Activated naive CD8-positive, alpha-beta T cell treated with anti-CD3 and anti-CD28 coated beads, Interleukin-2, amount 10 ng/mL, durations not matched to agents 7 days and 5 days (primary cell): ENCODE results near the gene PTPN1. TPM values are rescaled to one million over a fixed set of nuclear protein-coding genes. Genes with fewer than 3 reads are reported as not detected.

ENCODE experiments used
- ATAC-seq: fragments of 150-1000 bp; cut with Tn5 transposase; one replicate; pipeline ENCODE4 v1.10.0; 2021; ENCODE audit warnings: low read depth, moderate library complexity
- POLR2A ChIA-PET: fragments of 350-600 bp; sonication (Branson Sonifier 250); formaldehyde crosslinking; loops from one replicate; lab custom pipeline; 2021; ENCODE audit warnings: antibody characterized with exemption; lab: Charles Lee
- DNase-seq: peaks from one replicate; pipeline ENCODE4 v3.0.0; 2021
- H3K27ac Mint-ChIP-seq: one replicate; pipeline ENCODE4 v1.8.0; 2022; ENCODE audit warnings: mild to moderate bottlenecking, mixed read lengths
- H3K27me3 Mint-ChIP-seq: one replicate; pipeline ENCODE4 v1.8.0; 2022; ENCODE audit warnings: mild to moderate bottlenecking, moderate library complexity, mixed read lengths
- H3K36me3 Mint-ChIP-seq: one replicate; pipeline ENCODE4 v1.8.0; 2021; ENCODE audit warnings: mild to moderate bottlenecking, mixed read lengths
- H3K4me1 Mint-ChIP-seq: one replicate; pipeline ENCODE4 v1.8.0; 2021; ENCODE audit warnings: mixed read lengths
- H3K4me3 Mint-ChIP-seq: one replicate; pipeline ENCODE4 v1.8.0; 2022; ENCODE audit warnings: mild to moderate bottlenecking, moderate library complexity, mixed read lengths
- H3K9me3 Mint-ChIP-seq: one replicate; pipeline ENCODE4 v1.8.0; 2021; ENCODE audit warnings: mixed read lengths
- total RNA-seq, 2 experiments: library from RNA; stranded (reverse); gene quantifications; one replicate each; pipeline ENCODE4 v1.2.3, GENCODE V29; 2021

The PTPN1 gene
- total RNA-seq, 2 experiments from 2014 or later = 65.9 to 67.3 TPM

DNA sequence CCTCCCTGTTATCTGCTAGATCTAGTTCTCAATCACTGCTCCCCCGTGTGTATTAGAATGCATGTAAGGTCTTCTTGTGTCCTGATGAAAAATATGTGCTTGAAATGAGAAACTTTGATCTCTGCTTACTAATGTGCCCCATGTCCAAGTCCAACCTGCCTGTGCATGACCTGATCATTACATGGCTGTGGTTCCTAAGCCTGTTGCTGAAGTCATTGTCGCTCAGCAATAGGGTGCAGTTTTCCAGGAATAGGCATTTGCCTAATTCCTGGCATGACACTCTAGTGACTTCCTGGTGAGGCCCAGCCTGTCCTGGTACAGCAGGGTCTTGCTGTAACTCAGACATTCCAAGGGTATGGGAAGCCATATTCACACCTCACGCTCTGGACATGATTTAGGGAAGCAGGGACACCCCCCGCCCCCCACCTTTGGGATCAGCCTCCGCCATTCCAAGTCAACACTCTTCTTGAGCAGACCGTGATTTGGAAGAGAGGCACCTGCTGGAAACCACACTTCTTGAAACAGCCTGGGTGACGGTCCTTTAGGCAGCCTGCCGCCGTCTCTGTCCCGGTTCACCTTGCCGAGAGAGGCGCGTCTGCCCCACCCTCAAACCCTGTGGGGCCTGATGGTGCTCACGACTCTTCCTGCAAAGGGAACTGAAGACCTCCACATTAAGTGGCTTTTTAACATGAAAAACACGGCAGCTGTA is 73.4 kb downstream of the PTPN1 start:
- no peaks in the 10 kb centered on the region for H3K9me3 Mint-ChIP-seq
- peaks cover 20% of the 10 kb centered on the region for H3K36me3 Mint-ChIP-seq
- POLR2A ChIA-PET = no interaction called here
- ATAC-seq = no peak
- H3K27ac Mint-ChIP-seq = no peak overlapping the region
- no peak overlapping the region for H3K4me3 Mint-ChIP-seq
- no peak for DNase-seq
- H3K27me3 Mint-ChIP-seq = no peaks in the 10 kb centered on the region
- H3K4me1 Mint-ChIP-seq = peaks cover 9% of the 10 kb centered on the region

DNA sequence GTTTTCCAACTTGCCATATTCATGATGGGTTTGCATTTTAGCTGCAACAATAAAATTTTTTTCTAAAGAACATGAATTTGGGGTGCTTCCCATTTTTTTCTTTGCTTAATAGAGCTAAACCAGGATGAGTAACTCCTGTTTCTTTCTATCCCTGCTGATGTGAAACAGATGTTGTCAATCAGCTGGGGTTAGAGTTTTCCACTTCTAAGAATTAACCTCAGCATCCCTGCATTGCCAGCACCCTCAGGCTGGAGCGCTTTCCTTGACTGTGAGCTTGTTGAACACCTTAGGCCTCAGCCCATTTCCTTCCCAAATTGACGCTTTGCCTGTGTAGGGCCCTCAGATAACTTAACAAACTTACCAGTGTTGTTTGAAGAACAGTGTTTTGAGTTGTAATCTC is 74.5 kb downstream of the PTPN1 start:
- Mint-ChIP-seq H3K27ac (no peak overlapping the region), H3K9me3 (no peaks in the 10 kb centered on the region), H3K36me3 (peaks cover 13% of the 10 kb centered on the region), H3K4me1 (peaks cover 9% of the 10 kb centered on the region), H3K4me3 (no peak overlapping the region), H3K27me3 (no peaks in the 10 kb centered on the region)
- ATAC-seq = no peak
- POLR2A ChIA-PET = no interaction called here
- no peak for DNase-seq

DNA sequence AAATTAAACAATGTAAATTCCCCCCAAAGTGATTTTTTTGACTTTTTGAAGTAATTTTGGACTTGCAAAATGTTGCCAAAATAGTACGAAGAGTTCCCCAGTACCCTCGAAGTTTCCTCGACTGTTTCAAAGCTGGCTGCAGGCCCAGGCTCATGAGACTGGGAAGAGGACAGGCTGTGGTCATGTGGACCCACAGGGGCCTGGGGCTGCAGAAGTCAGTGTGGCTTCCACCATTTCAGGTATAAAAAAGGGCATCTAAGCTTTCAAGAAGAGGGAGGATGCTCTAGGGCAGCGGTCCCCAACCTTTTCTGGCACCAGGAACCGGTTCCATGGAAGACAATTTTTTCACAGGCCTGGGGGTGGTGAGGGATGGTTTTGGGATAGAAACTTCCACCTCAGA is 75.0 kb downstream of the PTPN1 start:
- Mint-ChIP-seq H3K4me3 (no peak overlapping the region), H3K9me3 (no peaks in the 10 kb centered on the region), H3K36me3 (peaks cover 10% of the 10 kb centered on the region), H3K27me3 (no peaks in the 10 kb centered on the region), H3K4me1 (peaks cover 9% of the 10 kb centered on the region), H3K27ac (peak overlapping the region; percentile 28)
- ATAC-seq = no peak
- no peak for DNase-seq
- POLR2A ChIA-PET = no interaction called here

DNA sequence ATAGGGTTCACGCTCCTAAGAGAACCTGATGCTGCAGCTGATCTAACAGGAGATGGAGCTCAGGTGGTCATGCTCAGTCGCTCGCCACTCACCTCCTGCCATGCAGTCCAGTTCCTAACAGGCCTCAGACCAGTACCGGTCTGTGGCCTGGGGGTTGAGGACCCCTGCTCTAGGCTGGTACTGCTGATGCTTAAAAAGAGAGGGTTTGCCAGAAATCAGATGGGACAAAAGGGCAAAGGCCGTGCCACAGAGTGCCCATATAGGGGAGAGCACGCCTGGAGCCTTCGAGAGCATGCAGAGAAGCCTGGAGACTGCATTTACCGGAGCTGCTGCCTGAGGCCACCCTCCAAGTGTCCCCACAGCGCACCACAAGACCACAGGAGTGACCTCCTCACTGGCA is 75.5 kb downstream of the PTPN1 start:
- Mint-ChIP-seq H3K27me3 (no peaks in the 10 kb centered on the region), H3K9me3 (no peaks in the 10 kb centered on the region), H3K36me3 (peaks cover 10% of the 10 kb centered on the region), H3K4me1 (peaks cover 9% of the 10 kb centered on the region), H3K27ac (no peak overlapping the region), H3K4me3 (no peak overlapping the region)
- POLR2A ChIA-PET = no interaction called here
- no peak for DNase-seq
- no peak for ATAC-seq

DNA sequence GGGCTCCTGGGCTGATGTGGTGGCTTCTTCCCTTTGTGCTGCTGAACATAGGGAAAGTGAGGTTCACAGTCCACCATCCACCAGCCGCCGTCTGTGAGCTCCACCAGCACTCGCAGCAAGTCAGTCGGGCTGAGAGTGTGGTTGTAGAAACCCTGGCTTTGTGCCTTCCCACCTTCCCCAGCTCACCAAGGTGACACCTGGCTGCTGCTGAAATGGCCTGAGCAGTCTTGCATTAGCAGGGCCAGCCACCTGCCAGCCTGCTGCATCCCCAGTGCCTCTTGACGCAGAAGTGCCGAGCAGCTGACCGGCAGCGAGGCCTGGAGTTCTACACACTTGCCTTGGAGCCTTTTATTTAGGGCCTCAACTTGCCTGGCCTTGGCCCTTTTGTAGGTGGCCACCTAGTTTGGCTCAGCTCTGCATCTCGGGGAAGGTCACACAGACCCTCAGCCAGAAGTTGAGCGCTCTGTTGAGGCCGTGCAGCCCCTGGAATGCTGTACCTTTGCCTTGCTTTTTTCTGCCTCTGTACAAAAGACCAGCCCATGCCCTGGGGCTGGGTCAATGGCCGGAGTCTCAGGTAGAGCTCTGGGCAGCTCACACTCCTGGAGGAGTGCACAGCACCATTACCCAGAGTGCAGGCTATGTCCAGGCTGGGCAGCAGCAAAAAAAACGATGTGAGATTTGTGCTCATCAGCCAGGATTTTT is 76.5 kb downstream of the PTPN1 start:
- Mint-ChIP-seq H3K27ac (no peak overlapping the region), H3K36me3 (peaks cover 10% of the 10 kb centered on the region)
- POLR2A ChIA-PET = interaction anchor here (1.0 kb wide), 1 partner anchor 103 kb away, joined by 3 read pairs; no protein-coding TSS in a partner anchor

DNA sequence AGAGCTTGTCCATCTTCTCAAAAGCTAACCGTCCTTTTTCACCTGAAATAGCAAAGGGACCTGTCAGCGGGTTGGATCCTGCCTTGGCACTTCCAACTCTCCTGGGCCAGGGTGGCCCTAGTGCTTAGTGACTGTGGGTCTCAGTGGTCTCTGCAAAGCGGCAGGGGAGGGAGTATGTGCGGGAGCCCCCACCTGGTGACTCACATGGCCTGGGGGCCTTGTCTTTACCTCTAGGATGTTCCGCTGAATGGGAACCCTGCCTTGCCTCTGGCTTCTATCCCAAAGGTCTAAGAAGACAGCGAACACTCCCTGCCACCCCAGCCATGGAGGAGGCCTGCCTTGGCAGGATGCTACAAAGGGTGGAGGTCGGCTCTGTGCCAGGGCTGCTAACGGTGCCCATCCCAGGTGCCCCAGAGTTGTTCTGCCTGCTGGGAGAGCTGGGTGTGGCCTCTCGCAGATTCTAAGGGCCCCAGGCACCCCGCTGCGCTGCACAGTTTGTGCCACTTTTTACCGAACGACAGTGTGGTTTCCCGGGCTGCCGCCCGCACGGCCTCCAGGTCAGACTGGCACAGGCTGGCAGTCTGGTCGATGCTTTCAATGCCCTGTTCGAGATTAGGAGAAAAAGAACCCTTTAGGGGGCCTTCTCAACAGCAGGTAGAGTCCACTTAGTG is 77.2 kb downstream of the PTPN1 start:
- POLR2A ChIA-PET = no interaction called here
- Mint-ChIP-seq H3K4me1 (peaks cover 9% of the 10 kb centered on the region), H3K9me3 (no peaks in the 10 kb centered on the region), H3K27ac (no peak overlapping the region), H3K4me3 (no peak overlapping the region), H3K27me3 (no peaks in the 10 kb centered on the region), H3K36me3 (peaks cover 8% of the 10 kb centered on the region)
- no peak for ATAC-seq
- no peak for DNase-seq

More for the DNA sequence above, 76.5 kb downstream of the PTPN1 start:
- no peaks in the 10 kb centered on the region for H3K27me3 Mint-ChIP-seq
- ATAC-seq (no peak), DNase-seq (no peak)
- no peak overlapping the region for H3K4me3 Mint-ChIP-seq
- H3K9me3 Mint-ChIP-seq = no peaks in the 10 kb centered on the region
- H3K4me1 Mint-ChIP-seq = peaks cover 9% of the 10 kb centered on the region

DNA sequence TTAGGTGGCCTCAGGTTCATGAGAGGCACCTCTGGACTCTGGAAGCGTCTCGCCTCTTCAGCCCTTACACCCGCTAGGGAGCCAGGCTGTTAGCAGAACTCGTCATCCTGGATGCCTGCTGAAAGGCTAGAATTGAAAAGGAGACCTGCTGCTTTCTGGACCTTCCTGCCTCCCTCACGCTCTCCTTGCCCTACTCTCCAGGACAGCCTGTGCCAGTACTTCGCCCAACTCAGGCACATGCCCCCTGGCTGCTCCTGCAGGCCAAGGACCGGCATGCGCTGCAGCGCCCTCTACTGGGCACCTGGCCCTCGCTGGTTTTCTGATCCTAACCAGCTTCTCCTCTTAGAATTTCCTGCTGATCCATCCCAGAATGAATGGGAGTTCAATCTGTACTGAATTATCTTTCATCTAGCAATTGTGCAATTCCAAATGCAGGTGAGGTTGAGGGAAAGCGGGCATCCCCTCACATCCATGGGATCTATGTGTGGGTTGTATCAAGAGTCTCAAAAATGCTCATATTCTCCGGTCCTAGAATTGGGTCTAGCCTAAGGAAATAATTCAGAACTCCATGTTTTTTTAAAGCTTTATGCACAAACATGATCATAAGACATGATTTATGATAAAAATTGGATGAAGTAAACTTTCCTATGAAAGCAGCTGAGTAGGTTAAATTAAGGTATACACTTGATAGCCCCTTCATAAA is 78.0 kb downstream of the PTPN1 start:
- H3K4me3 Mint-ChIP-seq = no peak overlapping the region
- H3K4me1 Mint-ChIP-seq = peaks cover 8% of the 10 kb centered on the region
- H3K36me3 Mint-ChIP-seq = peaks cover 8% of the 10 kb centered on the region
- H3K27me3 Mint-ChIP-seq = no peaks in the 10 kb centered on the region
- H3K9me3 Mint-ChIP-seq = no peaks in the 10 kb centered on the region
- DNase-seq (peak; percentile 84), ATAC-seq (peak; percentile 63)
- no peak overlapping the region for H3K27ac Mint-ChIP-seq
- POLR2A ChIA-PET = interaction anchor here (0.7 kb wide), 1 partner anchor 49 kb away, joined by 3 read pairs; no protein-coding TSS in a partner anchor

DNA sequence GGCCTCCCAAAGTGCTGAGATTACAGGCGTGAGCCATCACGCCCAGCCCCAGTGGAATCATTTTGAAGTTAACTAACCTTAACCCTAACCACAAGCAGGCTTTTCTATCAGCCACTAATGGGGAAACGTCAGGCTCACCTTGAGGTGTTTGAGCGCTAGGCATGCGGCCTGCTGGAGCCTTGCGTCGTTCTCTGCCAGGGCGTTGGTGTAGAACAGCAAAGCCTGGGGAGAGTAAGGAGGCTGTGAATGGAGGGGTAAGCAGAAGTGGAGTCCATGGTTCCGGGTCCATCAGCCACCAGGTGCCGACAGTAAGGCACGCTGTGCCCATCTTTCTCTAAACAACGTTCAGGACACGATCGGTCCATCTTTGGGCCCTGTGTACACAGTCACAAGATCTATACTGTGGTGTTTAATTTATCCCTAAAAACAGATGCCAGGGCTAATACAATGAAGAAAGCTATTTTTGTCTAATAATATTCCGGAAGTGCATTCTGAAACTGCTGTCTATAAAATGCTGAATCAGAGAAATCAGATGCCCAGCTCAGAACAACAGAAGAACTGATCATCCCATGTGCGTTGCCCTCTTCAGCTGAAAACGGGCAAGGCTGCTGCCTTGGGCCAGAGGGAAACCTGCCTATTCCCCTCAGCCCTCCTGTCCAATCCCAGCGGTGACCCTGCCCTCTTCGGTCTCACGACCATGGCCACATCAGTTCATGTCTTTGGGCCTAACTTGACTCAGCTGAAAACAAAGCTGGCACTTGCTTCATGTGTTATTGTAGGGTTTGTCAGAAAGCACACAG is 79.6 kb downstream of the PTPN1 start:
- DNase-seq (no peak), ATAC-seq (no peak)
- Mint-ChIP-seq H3K36me3 (peaks cover 4% of the 10 kb centered on the region), H3K4me1 (peaks cover 3% of the 10 kb centered on the region), H3K9me3 (no peaks in the 10 kb centered on the region), H3K27me3 (no peaks in the 10 kb centered on the region), H3K27ac (no peak overlapping the region), H3K4me3 (no peak overlapping the region)
- POLR2A ChIA-PET = no interaction called here

DNA sequence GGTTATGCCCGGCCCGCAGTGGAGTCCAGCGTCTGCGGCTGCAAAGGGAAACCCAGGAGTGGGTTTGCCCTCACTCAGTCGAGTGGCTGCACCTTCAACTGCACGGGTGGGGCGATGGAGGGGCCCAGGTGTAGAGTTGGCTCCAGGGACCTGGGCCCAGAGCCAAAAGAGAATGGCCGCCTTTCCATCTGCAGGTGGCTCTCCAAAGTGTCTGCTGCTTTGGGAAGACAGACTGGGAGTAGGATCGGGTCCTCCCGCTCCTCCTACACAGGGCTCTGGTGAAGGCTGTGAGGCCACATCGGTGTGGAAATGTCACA is 80.1 kb downstream of the PTPN1 start:
- no peak for DNase-seq
- Mint-ChIP-seq H3K36me3 (peaks cover 4% of the 10 kb centered on the region), H3K9me3 (no peaks in the 10 kb centered on the region), H3K27me3 (no peaks in the 10 kb centered on the region), H3K4me3 (no peak overlapping the region), H3K4me1 (peaks cover 3% of the 10 kb centered on the region), H3K27ac (no peak overlapping the region)
- ATAC-seq = no peak
- POLR2A ChIA-PET = no interaction called here

DNA sequence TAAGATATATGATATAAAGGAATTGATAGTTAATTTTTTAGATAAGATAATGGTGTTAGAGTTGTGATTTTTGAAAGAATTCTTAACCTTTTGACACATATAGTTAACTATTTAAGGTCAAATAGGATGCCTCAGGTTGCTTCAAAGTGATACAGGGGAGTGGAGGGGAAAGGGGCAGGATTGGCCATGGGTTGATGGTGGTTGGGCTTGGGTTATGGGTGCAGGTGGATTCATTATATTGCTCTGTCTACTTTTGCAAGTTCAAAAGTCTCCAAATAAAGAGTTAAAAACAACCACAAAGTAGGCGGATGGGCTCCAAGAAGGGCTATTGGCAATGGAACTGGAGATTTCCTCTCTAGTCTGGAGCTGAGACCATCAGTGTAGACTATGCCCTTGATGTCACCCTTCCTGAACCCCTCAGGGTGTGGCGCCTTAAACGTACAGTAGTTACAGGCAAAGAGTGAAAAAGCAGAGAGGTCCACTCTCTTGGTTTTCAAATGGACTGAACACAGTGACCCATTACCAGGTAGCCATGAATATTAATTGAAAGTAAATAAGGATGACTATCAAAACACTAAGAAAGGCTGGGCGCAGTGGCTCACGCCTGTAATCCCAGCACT is 81.2 kb downstream of the PTPN1 start:
- ATAC-seq (no peak), DNase-seq (no peak)
- POLR2A ChIA-PET = no interaction called here
- Mint-ChIP-seq H3K27me3 (no peaks in the 10 kb centered on the region), H3K27ac (no peak overlapping the region), H3K9me3 (no peaks in the 10 kb centered on the region), H3K4me3 (no peak overlapping the region), H3K36me3 (peaks cover 4% of the 10 kb centered on the region), H3K4me1 (peaks cover 3% of the 10 kb centered on the region)

DNA sequence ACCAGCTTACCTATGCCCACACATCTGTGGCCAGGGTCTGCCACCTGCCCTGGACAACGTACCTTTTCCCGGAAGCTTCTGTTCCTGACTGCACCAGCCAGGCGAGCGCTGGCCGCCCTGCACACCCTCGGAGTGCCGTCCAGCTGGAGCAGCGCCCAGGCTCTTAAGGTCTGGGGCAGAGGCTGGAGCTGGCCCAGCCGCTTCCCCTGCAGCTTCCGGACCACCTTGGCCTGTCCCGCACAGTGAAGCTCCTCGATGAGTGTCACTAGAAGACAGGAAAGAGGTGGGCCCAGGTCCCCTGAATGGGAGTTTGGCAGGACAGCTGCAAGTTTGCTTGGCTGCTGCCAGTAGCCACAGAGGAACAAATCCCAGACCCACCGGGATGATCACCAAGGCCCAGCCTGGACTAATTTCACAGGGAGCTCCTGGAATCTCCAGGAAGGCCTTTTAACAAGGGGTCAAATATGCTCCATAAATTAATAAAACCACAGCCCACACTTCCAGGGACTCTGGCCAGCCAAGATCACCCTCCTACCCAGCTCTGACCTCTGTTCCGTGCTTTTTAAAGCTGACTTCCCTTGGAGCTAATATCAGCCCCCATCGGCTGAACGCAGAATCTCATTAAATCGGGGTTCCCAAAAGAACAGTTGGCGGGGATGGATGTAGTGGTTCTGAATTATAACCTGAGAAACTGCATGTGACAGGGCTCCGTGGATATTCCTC is 82.3 kb downstream of the PTPN1 start:
- no peak overlapping the region for H3K27ac Mint-ChIP-seq
- POLR2A ChIA-PET = no interaction called here
- H3K27me3 Mint-ChIP-seq = no peaks in the 10 kb centered on the region
- ATAC-seq (no peak), DNase-seq (no peak)
- peaks cover 4% of the 10 kb centered on the region for H3K36me3 Mint-ChIP-seq
- H3K9me3 Mint-ChIP-seq = no peaks in the 10 kb centered on the region
- peaks cover 3% of the 10 kb centered on the region for H3K4me1 Mint-ChIP-seq
- no peak overlapping the region for H3K4me3 Mint-ChIP-seq

DNA sequence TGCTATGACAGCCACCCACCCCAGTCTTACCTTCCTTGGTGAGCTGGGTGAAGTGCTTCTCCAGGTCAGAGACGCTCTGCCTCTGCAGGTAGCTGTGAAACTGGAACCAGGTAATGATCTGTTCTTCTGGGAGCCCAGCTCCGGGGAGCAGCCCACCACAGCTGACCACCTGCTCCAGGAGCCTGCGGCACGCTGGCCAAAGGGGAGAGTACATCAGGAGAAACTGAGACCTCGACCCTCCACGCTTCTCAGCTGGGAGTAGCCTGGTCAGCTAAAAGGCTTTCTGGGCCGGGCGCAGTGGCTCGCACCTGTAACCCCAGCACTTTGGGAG is 82.8 kb downstream of the PTPN1 start:
- POLR2A ChIA-PET = no interaction called here
- no peak overlapping the region for H3K4me3 Mint-ChIP-seq

More for the DNA sequence above, 82.8 kb downstream of the PTPN1 start:
- Mint-ChIP-seq H3K9me3 (no peaks in the 10 kb centered on the region), H3K36me3 (peaks cover 3% of the 10 kb centered on the region), H3K27ac (no peak overlapping the region), H3K4me1 (peaks cover 3% of the 10 kb centered on the region), H3K27me3 (no peaks in the 10 kb centered on the region)
- DNase-seq (no peak), ATAC-seq (no peak)
